Measurements from ENCODE around the gene ECHS1.

Gene ECHS1

GRCh38 chr10:133349577-133350011 lies 23.6 kb downstream of the ECHS1 start:
- CTCF ChIA-PET, result no interaction called here
- TF ChIP-seq SUZ12 (IDR thresholded peaks at IDR 0.05), result no peak
- no peak for TF ChIP-seq ARNT (IDR thresholded peaks at IDR 0.05)
- no peak for TF ChIP-seq ELF4 (IDR thresholded peaks at IDR 0.05)
- TF ChIP-seq HDGF (IDR thresholded peaks at IDR 0.05; ENCODE audit: borderline replicate concordance), result no peak
- no peak for TF ChIP-seq NFRKB (IDR thresholded peaks at IDR 0.05)
- TF ChIP-seq PKNOX1 (IDR thresholded peaks at IDR 0.05), result no peak
- TF ChIP-seq FOXM1 (IDR thresholded peaks at IDR 0.05; ENCODE audit: borderline replicate concordance), result no peak
- no peak for TF ChIP-seq FOXA1 (IDR thresholded peaks at IDR 0.05)
- no peak for TF ChIP-seq TARDBP (IDR thresholded peaks at IDR 0.05)
- no peak for TF ChIP-seq BHLHE40 (IDR thresholded peaks at IDR 0.05; ENCODE audit: borderline replicate concordance)
- no peak for TF ChIP-seq SP1 (IDR thresholded peaks at IDR 0.05)
- TF ChIP-seq ZNF384 (IDR thresholded peaks at IDR 0.05), result no peak
- TF ChIP-seq CTBP1 (IDR thresholded peaks at IDR 0.05; ENCODE audit: borderline replicate concordance), result no peak
- no peak for TF ChIP-seq LEF1 (IDR thresholded peaks at IDR 0.05; ENCODE audit: borderline replicate concordance)
- TF ChIP-seq L3MBTL2 (conservative IDR thresholded peaks at IDR 0.05), result no peak
- no peak for DNase-seq (ENCODE audit: extremely low spot score)
- POLR2A ChIA-PET, result no interaction called here

GRCh38 chr10:133349160-133349568 lies 24.0 kb downstream of the ECHS1 start:
- ChIA-PET CTCF (no interaction called here), POLR2A (no interaction called here)
- TF ChIP-seq SP1 (IDR thresholded peaks at IDR 0.05) (no peak), L3MBTL2 (conservative IDR thresholded peaks at IDR 0.05) (no peak), FOXM1 (IDR thresholded peaks at IDR 0.05; ENCODE audit: borderline replicate concordance) (no peak), SUZ12 (IDR thresholded peaks at IDR 0.05) (no peak), HDGF (IDR thresholded peaks at IDR 0.05; ENCODE audit: borderline replicate concordance) (no peak), CTBP1 (IDR thresholded peaks at IDR 0.05; ENCODE audit: borderline replicate concordance) (no peak), ARNT (IDR thresholded peaks at IDR 0.05) (no peak), LEF1 (IDR thresholded peaks at IDR 0.05; ENCODE audit: borderline replicate concordance) (no peak), FOXA1 (IDR thresholded peaks at IDR 0.05) (no peak), BHLHE40 (IDR thresholded peaks at IDR 0.05; ENCODE audit: borderline replicate concordance) (no peak), TARDBP (IDR thresholded peaks at IDR 0.05) (peak; percentile 100), ELF4 (IDR thresholded peaks at IDR 0.05) (0 out of 2 replicates have a peak, but pooled peaks have one; percentile 29)
- DNase-seq (ENCODE audit: extremely low spot score), result no peak

GRCh38 chr10:133347710-133348517 lies 25.2 kb downstream of the ECHS1 start:
- no peak for DNase-seq (ENCODE audit: extremely low spot score)
- ChIA-PET CTCF (no interaction called here), POLR2A (interaction anchor here (0.9 to 1.1 kb wide), 2 partner anchors 9 to 25 kb away, joined by 3 read pairs; partner anchors contain the start of genes ECHS1 and FUOM)
- TF ChIP-seq FOXK2 (IDR thresholded peaks at IDR 0.05) (no peak), NFRKB (IDR thresholded peaks at IDR 0.05) (no peak), FOXA1 (IDR thresholded peaks at IDR 0.05) (no peak), BHLHE40 (IDR thresholded peaks at IDR 0.05; ENCODE audit: borderline replicate concordance) (no peak), ZNF384 (IDR thresholded peaks at IDR 0.05) (no peak), ARNT (IDR thresholded peaks at IDR 0.05) (no peak), PKNOX1 (IDR thresholded peaks at IDR 0.05) (no peak), HDGF (IDR thresholded peaks at IDR 0.05; ENCODE audit: borderline replicate concordance) (no peak), CTBP1 (IDR thresholded peaks at IDR 0.05; ENCODE audit: borderline replicate concordance) (no peak), LEF1 (IDR thresholded peaks at IDR 0.05; ENCODE audit: borderline replicate concordance) (no peak), SUZ12 (IDR thresholded peaks at IDR 0.05) (no peak), FOXM1 (IDR thresholded peaks at IDR 0.05; ENCODE audit: borderline replicate concordance) (no peak), ELF4 (IDR thresholded peaks at IDR 0.05) (no peak), SP1 (IDR thresholded peaks at IDR 0.05) (no peak), L3MBTL2 (conservative IDR thresholded peaks at IDR 0.05) (no peak), TARDBP (IDR thresholded peaks at IDR 0.05) (no peak)

- DNase-seq (ENCODE audit: extremely low spot score), result no peak
- POLR2A ChIA-PET, result interaction anchor here (1.1 kb wide), 1 partner anchor 27 kb away, joined by 3 read pairs; the partner anchor contains the start of gene ECHS1
- TF ChIP-seq CTBP1 (IDR thresholded peaks at IDR 0.05; ENCODE audit: borderline replicate concordance) (no peak), LEF1 (IDR thresholded peaks at IDR 0.05; ENCODE audit: borderline replicate concordance) (no peak)
Measured at GRCh38 chr10:133346413-133346812, 26.7 kb downstream of the ECHS1 start.

GRCh38 chr10:133344236-133344635 lies 28.9 kb downstream of the ECHS1 start:
- ChIA-PET POLR2A (no interaction called here), CTCF (interaction anchor here (1.3 kb wide), 1 partner anchor 15 kb away, joined by 5 read pairs; no protein-coding TSS in a partner anchor)
- DNase-seq (ENCODE audit: extremely low spot score), result no peak
- TF ChIP-seq SP1 (IDR thresholded peaks at IDR 0.05), result no peak
- no peak for TF ChIP-seq TARDBP (IDR thresholded peaks at IDR 0.05)
- TF ChIP-seq FOXA1 (IDR thresholded peaks at IDR 0.05), result no peak
- no peak for TF ChIP-seq ELF4 (IDR thresholded peaks at IDR 0.05)
- no peak for TF ChIP-seq HDGF (IDR thresholded peaks at IDR 0.05; ENCODE audit: borderline replicate concordance)
- no peak for TF ChIP-seq CTBP1 (IDR thresholded peaks at IDR 0.05; ENCODE audit: borderline replicate concordance)
- no peak for TF ChIP-seq L3MBTL2 (conservative IDR thresholded peaks at IDR 0.05)
- TF ChIP-seq BHLHE40 (IDR thresholded peaks at IDR 0.05; ENCODE audit: borderline replicate concordance), result no peak
- TF ChIP-seq LEF1 (IDR thresholded peaks at IDR 0.05; ENCODE audit: borderline replicate concordance), result no peak
- no peak for TF ChIP-seq NFRKB (IDR thresholded peaks at IDR 0.05)
- no peak for TF ChIP-seq FOXK2 (IDR thresholded peaks at IDR 0.05)
- TF ChIP-seq PKNOX1 (IDR thresholded peaks at IDR 0.05), result no peak
- no peak for TF ChIP-seq ZNF384 (IDR thresholded peaks at IDR 0.05)
- no peak for TF ChIP-seq FOXM1 (IDR thresholded peaks at IDR 0.05; ENCODE audit: borderline replicate concordance)
- TF ChIP-seq ARNT (IDR thresholded peaks at IDR 0.05), result no peak
- no peak for TF ChIP-seq SUZ12 (IDR thresholded peaks at IDR 0.05)

More at GRCh38 chr10:133346413-133346812, 26.7 kb downstream of the ECHS1 start:
- CTCF ChIA-PET, result no interaction called here

All from HEK293T (cell line).